Breast epithelium (tissue), 3 donors: ENCODE measurements around the gene NRXN3.

Experiments used
- POLR2A ChIP-seq: fragments of 450-650 bp; IDR thresholded peaks from one replicate; pipeline ENCODE4 v1.6.1; 2016; ENCODE audit warnings: antibody characterized with exemption, mild to moderate bottlenecking, moderate library complexity
- TF ChIP-seq, protein P1 (sequence below), 3 donors: fragments of 450-650 bp; IDR thresholded peaks; one replicate each; pipeline ENCODE4 v1.5.1; 2016 to 2017; ENCODE audit warnings: antibody characterized with exemption in 3 of 3, mild to moderate bottlenecking in 3 of 3, moderate library complexity in 3 of 3

DNA sequence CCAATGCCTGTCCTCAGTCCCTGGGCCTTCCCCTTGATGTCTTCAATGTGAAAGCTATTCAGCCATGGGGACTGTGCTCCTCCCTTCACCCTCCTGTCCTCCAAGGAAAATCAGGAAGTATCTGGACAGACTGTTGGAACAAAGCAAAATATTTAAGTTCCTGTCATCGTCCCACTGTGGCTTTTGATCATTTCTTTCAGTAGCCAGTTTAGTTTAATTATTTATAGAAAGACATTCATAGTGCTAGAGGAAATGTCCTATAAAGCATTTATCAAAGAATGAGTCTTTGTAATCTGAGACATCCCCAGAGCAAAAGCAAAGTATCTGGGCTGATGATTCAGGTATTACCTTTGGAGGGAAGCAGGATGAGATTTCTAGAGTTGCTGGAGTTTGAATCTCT is 254.1 kb downstream of the NRXN3 start:
- no peak for TF ChIP-seq POLR2A
- TF ChIP-seq, protein P1, sequence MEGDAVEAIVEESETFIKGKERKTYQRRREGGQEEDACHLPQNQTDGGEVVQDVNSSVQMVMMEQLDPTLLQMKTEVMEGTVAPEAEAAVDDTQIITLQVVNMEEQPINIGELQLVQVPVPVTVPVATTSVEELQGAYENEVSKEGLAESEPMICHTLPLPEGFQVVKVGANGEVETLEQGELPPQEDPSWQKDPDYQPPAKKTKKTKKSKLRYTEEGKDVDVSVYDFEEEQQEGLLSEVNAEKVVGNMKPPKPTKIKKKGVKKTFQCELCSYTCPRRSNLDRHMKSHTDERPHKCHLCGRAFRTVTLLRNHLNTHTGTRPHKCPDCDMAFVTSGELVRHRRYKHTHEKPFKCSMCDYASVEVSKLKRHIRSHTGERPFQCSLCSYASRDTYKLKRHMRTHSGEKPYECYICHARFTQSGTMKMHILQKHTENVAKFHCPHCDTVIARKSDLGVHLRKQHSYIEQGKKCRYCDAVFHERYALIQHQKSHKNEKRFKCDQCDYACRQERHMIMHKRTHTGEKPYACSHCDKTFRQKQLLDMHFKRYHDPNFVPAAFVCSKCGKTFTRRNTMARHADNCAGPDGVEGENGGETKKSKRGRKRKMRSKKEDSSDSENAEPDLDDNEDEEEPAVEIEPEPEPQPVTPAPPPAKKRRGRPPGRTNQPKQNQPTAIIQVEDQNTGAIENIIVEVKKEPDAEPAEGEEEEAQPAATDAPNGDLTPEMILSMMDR (IDR thresholded peaks at IDR 0.05): no peak
